CD4-positive, alpha-beta T cell treated with Interleukin-17A for 1 hour (primary cell): ENCODE data around the gene ACOT11.

Experiments
- DNase-seq: peaks from one replicate; pipeline ENCODE4 v3.0.0-alpha.2; 2020

Gene ACOT11

GRCh38 chr1:54538538-54538937, 9.5 kb upstream of the ACOT11 start:
- DNase-seq = no peak

- no peak for DNase-seq
Measured at GRCh38 chr1:54540582-54541295, 7.3 kb upstream of the ACOT11 start.

GRCh38 chr1:54542120-54542961, 5.7 kb upstream of the ACOT11 start:
- peak; percentile 49 for DNase-seq

- no peak for DNase-seq
Measured at GRCh38 chr1:54542962-54543539, 5.0 kb upstream of the ACOT11 start.

GRCh38 chr1:54543729-54544496, 4.1 kb upstream of the ACOT11 start:
- DNase-seq = no peak

GRCh38 chr1:54545916-54546635, 2.0 kb upstream of the ACOT11 start:
- DNase-seq = no peak

GRCh38 chr1:54546651-54547401, 1.2 kb upstream of the ACOT11 start:
- no peak for DNase-seq

GRCh38 chr1:54548389-54549044, 489 bp downstream of the ACOT11 start:
- DNase-seq = no peak

- no peak for DNase-seq
Measured at GRCh38 chr1:54549181-54549924, 1.3 kb downstream of the ACOT11 start.

GRCh38 chr1:54551891-54552290, 3.9 kb downstream of the ACOT11 start:
- no peak for DNase-seq

- DNase-seq = no peak
Measured at GRCh38 chr1:54553602-54554313, 5.7 kb downstream of the ACOT11 start.

- DNase-seq = no peak
Measured at GRCh38 chr1:54556110-54556509, 8.1 kb downstream of the ACOT11 start.

- no peak for DNase-seq
Measured at GRCh38 chr1:54557671-54558355, 9.8 kb downstream of the ACOT11 start.

GRCh38 chr1:54558434-54559030, 10.5 kb downstream of the ACOT11 start:
- no peak for DNase-seq

GRCh38 chr1:54559111-54559548, 11.1 kb downstream of the ACOT11 start:
- DNase-seq = no peak

GRCh38 chr1:54559771-54560231, 11.8 kb downstream of the ACOT11 start:
- DNase-seq = no peak

GRCh38 chr1:54564312-54565112, 16.5 kb downstream of the ACOT11 start:
- DNase-seq = no peak

- no peak for DNase-seq
Measured at GRCh38 chr1:54565113-54565501, 17.1 kb downstream of the ACOT11 start.
